ENCODE data around the gene JDP2. TPM values are rescaled to one million over a fixed set of nuclear protein-coding genes. Genes with fewer than 3 reads are reported as not detected.

Gene JDP2
- total RNA-seq, 4 donors from 2014 or later, result 42.7 to 118 (median 96.9) TPM

DNA sequence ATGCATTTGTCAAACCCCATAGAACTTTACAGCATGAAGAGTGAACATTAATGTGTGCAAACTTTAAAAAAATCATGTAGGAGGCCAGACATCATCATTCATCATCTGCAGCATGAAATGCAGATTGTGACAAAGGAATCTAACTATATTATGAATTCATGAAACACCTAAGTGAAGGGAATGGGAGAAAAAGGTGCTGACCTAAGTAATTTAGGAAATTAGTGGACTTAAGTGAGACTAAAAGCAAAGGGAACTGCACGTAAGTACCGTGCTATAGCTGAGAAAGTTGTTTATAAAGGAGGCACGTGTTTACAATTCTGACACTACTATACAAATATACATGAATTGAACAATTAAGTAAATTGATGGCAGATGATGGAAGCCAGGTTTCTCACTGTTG, 37.6 kb upstream of the JDP2 start:
- TF ChIP-seq, protein P1, sequence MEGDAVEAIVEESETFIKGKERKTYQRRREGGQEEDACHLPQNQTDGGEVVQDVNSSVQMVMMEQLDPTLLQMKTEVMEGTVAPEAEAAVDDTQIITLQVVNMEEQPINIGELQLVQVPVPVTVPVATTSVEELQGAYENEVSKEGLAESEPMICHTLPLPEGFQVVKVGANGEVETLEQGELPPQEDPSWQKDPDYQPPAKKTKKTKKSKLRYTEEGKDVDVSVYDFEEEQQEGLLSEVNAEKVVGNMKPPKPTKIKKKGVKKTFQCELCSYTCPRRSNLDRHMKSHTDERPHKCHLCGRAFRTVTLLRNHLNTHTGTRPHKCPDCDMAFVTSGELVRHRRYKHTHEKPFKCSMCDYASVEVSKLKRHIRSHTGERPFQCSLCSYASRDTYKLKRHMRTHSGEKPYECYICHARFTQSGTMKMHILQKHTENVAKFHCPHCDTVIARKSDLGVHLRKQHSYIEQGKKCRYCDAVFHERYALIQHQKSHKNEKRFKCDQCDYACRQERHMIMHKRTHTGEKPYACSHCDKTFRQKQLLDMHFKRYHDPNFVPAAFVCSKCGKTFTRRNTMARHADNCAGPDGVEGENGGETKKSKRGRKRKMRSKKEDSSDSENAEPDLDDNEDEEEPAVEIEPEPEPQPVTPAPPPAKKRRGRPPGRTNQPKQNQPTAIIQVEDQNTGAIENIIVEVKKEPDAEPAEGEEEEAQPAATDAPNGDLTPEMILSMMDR (IDR thresholded peaks at IDR 0.05; ENCODE audit: low read depth), result no peak

- TF ChIP-seq, protein P1 (IDR thresholded peaks at IDR 0.05; ENCODE audit: low read depth), result no peak
These were observed 35.9 kb upstream of the JDP2 start for GRCh38 chr14:75391953-75392352.

- TF ChIP-seq, protein P1 (IDR thresholded peaks at IDR 0.05; ENCODE audit: low read depth), result no peak
These were observed 34.9 kb upstream of the JDP2 start for GRCh38 chr14:75392686-75393641.

- TF ChIP-seq, protein P1 (IDR thresholded peaks at IDR 0.05; ENCODE audit: low read depth), result no peak
These were observed 34.0 kb upstream of the JDP2 start for GRCh38 chr14:75393794-75394193.

GRCh38 chr14:75395862-75396261, 32.0 kb upstream of the JDP2 start:
- TF ChIP-seq, protein P1 (IDR thresholded peaks at IDR 0.05; ENCODE audit: low read depth), result no peak

DNA sequence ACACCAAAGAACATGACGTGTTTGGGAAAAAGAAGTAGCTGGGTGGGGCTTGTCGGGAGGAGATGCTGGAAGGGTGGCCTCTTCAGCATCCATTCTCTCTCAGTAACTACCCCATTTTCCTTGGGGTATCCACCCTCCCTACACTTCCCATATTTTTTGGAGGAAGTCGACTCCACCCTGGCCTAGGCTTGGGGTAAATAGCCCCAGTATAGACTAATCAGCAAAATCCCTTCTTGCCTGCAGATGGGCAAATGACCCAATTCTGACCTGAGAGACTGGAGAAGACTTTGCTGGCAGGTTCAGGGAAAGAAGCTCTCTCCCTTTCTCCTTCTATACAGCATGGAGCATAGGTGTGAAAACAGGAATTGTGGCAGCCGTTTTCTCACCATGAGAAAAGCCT, 28.5 kb upstream of the JDP2 start:
- TF ChIP-seq, protein P1 (IDR thresholded peaks at IDR 0.05; ENCODE audit: low read depth), result no peak

DNA sequence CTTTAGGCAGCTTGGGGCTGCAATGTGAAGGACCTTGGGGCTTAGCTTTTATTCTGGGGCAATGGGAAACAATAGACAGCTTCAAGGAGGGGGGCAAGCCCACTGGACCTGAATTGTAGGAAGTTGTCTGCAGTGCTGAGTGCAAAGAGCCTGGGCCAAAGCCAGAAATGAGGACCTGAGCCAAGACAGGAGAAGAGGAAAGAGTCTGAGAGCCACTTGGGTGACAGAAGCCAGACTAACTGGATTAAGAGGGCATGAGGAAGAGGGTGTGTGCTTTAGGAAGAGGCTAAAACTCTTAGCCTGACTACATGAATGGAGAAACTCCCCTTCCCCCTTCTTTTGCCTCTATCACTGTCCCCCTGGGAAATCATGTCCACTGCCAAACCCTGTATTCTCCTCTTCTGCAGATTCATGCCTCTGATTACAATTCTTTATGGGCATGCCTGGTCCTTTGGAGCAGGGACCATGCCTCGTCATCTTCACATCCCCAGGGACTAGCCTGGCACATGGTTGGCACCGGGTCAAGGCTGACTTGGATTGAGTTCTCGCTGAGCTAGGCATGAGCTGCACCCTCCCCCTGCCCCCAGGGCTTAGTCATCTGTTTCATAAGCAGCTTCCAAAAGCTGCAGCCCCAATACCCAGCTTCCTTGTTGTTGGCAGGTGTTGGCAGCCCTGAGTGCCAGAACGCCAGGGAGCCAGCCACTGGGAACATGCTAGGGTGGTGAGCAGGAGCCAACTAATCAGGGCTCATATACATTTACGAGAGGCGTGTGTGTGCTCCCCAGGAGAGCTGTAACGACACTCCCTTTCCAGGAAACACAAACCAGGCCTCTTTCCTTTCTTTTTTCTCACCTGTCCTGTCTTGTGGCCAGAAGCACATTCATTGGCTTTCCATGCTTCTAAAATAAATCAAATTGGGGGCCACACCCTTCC, 27.7 kb upstream of the JDP2 start:
- TF ChIP-seq, protein P1 (IDR thresholded peaks at IDR 0.05; ENCODE audit: low read depth), result no peak
